Activated CD4-positive, alpha-beta T cell treated with anti-CD3 and anti-CD28 coated beads, Interleukin-2, Interleukin-6, amounts not matched to agents 100 ng/mL and 50 ng/mL, durations not matched to agents 16 hours and 8 hours (primary cell): Measurements from ENCODE around the gene CCDC92.

Source experiments
- DNase-seq: peaks from one replicate; pipeline ENCODE4 v3.0.0-alpha.2; 2020

The CCDC92 gene

GRCh38 chr12:123907726-123908476 lies 64.7 kb downstream of the CCDC92 start:
- no peak for DNase-seq

GRCh38 chr12:123906711-123907420 lies 65.8 kb downstream of the CCDC92 start:
- DNase-seq, result no peak

DNA sequence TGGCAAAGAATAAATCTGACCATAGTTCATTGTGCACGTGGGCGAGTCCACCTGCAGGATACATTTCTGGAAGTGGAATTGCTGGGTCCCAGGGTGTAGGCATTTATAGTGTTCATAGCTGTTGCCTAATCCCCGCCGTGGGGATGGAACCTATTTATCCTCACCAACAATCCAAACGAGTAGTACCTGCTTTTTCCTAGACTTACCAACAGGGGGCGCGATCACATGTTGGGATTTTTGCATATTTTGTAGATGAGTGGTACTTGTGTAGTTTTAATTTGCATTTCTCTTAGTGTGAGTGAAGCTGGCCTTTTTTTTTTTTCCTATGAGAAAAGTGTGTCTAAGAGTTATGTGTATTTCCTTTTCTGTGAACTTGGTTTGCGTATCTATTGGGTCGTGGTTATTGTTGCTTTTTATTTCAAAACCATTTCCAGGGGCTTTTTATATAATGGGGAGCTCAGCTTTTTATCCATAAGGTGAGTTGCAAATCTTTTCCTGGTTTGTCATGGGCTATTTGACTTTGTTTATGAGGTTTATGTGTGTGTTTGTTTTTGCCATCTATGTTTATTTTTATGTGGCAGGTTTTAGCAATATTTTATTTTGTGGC lies 67.2 kb downstream of the CCDC92 start:
- DNase-seq, result peak; percentile 70

DNA sequence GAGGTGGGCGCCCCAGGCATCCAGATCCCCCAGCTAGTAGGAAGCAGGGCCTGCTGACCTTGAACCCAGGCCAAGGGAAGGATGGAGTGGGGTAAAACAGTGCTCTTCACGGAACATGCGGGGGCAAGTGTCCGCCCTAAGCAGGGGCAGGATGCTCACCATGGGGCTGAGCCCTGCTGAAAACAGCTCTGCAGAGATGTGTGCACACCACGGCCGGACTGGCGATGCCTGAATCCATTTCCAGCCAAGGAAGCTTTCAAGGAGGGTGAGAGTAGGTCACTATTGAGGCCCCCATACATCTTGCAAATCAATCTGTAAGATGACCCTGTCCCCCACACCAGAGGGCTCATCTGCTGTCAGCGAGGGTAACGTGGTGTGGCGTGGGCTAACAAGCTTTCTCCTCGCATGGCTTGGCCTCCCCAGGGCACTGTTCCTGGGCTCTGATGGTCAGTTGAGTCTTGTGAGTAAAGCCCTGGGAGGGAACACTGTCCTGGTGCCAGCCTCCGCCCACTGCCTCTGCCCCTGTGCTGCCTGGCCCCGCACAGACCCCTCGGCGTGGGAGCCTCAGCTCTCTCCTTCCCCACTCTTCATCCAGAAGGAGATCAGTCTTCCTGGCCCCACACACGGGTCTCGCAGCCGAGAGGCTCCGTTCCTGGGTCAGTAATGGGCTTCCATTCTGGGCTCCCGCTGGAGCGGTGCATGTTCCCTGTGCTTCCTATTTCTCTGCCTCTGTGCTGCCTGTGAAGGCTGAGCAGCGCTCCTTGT lies 69.1 kb downstream of the CCDC92 start:
- no peak for DNase-seq

DNA sequence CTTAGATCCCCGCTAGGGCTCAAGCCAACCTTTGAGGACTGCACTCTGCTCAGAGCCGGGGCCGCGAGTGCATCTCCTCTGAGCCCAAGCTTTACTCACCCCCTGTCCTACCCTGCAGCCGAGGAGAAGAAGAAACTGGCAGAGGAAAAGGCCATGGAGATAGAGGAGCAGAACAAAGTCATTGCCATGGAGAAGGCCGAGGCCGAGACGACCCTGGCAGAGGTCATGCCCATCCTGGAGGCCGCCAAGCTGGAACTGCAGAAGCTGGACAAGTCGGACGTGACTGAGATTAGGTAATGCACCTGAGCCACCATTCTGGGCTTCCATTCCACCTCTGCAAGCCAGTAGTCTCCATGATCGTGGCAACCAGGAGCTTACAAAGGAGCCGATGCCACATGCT lies 69.8 kb downstream of the CCDC92 start:
- DNase-seq, result no peak

DNA sequence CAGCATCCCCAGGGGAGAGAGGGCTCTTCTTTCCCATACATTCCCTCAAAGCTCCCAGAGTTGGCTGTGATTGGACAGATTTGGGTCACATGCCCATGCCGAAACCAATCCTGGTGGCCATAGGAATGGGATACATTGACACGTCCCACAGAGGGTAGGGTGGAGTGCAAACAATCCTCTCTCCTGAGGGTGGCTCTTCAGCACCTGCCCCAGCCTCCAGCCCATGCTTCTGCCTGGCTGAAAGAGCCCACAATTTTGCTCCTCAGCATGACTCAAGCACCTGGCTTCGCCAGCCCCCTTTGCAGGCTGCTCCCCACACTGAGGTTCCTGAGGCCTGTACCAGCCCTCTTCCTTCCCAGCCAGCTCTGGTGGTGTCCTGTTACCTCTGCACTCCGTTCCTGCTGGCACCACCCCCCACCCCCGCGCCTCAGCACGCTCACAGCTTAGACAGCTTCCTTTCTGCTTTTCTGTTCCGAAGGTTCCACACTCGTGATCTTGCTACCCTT lies 71.7 kb downstream of the CCDC92 start:
- DNase-seq, result no peak

DNA sequence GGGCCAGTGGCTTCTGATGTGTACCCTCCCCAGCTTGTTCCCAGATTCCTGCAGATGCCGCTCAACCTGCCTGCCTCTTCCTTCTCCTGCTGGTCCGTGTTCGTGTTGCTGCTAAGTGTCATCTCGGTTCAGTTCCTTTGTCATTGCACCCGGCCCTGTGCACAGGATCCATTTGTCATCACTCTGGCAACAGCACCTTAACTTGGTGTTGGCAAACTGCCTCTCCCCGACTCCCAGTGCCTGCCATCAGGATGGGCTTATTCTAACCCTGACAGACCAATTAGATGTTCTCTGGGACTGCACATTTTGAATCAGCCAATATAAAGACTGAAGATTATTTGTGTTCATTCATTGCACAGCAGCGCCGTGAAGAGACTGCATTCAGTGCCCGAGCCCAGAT lies 73.3 kb downstream of the CCDC92 start:
- DNase-seq, result no peak

DNA sequence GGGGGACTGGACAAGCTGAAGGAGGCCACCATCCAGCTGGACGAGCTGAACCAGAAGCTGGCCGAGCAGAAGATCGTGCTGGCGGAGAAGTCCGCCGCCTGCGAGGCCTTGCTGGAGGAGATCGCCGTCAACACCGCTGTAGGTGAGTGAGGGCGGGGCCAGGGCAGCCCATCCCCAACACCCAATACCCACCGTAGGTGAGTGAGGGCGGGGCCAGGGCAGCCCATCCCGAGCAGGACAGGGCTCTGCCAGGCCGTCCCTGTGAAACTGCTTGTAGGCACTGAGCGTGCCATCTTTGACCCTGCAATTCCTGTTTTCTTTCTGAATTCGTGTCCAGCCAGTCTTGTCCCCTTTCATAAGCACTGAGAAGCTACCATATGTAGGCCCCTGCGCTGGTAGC lies 74.0 kb downstream of the CCDC92 start:
- no peak for DNase-seq

- DNase-seq, result no peak
Measured at GRCh38 chr12:123897221-123897620, 75.4 kb downstream of the CCDC92 start.

DNA sequence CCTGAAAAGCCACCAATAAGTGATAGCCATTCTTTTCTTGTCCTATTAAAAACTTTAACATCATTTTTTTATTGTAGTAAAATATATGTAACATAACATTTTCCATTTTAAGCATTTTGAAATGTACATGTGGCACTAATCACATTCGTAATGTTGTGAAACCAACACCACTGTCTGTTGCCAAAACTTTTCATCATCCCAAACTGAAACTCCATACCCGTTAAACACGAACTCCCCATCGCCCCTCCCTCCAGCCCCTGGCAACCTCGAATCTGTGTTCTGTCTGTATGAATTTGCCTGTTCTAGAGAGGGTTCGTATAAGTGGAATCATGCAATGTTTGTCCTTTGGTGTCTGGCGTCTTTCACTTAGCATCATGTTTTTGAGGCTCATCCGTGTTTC lies 75.9 kb downstream of the CCDC92 start:
- DNase-seq, result no peak

DNA sequence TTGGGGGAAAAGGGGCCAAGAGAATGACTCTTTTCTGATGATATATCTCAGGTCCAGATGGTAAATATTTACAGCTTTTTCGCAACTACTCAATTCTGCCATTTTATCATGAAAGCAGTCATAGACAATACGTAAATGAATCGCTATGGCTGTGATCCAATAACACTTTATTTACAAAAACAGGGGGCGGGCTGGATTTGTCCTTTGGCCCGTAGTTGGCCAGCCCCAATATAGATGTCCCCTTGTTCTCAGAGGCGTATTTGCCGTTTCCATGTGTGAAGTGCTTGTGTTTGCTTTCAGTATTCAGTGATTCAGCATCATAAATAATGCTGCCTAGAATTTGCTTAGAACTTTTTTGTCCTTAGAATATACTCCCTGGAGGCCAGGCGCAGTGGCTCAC lies 77.2 kb downstream of the CCDC92 start:
- no peak for DNase-seq

DNA sequence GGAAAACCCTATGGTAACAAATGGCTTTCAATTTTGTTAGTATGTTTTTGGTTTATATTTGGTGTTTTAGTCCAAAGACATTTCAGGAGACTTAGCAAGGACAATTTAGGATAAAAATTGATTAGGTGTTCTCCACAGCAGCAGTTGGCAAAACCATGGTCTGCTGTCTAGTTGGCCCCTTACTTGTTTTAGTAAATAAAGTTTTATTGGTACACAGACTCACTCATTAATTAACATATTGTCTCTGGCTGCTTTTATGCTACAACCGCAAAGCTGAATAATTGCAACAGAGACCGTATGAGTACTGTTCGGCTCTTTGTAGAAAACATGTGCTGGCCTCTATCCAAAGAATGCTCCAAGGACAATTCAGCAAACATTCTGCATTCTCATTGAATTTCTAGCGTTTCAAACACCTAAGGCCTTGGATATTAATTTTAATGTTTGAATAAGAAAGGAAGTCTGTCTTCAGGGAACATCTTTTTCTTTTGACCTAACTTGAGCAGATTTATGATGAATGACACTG lies 77.7 kb downstream of the CCDC92 start:
- no peak for DNase-seq

GRCh38 chr12:123893276-123893675 lies 79.4 kb downstream of the CCDC92 start:
- DNase-seq, result no peak

DNA sequence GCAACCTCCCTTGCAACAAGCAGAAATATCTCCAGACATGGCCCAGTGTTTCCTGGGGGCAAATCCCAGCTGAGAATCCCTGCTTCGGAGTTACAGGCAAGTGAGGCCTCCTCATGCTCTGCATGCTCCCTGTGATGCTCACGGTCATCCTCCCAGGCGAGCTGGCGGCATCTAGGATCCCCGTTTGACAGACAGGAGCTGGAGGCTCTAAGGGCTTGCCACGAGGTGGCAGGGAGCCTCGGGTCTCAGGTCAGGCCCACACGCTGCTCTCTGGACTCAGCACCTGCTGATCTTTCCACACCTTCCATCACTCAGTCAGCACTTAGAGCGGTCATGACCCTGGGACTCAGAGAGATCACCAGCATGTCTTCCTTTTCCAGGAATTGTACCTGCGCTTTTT lies 79.8 kb downstream of the CCDC92 start:
- DNase-seq, result no peak

GRCh38 chr12:123892180-123892559 lies 80.5 kb downstream of the CCDC92 start:
- no peak for DNase-seq

DNA sequence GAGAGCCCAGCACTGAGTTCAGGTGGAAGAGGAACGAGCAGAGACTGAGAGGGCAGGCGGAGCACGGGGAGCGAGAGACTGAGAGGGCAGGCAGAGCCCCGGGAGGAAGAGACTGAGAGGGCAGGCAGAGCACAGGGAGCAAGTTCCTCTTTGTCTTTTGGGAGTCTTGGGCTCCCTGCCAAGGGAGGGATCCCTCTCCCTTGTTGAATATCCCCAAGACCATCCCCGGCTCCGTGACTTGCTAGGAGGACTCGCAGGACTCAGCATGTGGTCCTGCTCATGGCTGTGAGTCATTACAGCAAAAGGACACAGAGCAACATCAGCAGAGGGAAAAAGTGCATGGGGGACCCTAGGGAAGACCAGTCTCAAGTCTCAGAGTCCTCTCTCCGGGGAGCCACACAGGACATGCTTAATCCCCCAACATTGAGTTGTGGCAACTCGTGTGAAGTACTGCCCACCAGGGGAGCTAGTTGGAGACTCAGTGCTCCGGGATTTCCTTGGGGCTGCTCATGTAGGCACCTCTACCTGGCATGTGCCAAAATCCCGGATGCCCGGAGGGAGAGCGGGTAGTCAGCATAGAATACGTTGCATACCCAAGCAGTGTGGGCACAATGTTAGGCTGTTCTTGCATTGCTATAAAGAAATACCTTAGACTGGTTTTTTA lies 81.0 kb downstream of the CCDC92 start:
- DNase-seq, result no peak

DNA sequence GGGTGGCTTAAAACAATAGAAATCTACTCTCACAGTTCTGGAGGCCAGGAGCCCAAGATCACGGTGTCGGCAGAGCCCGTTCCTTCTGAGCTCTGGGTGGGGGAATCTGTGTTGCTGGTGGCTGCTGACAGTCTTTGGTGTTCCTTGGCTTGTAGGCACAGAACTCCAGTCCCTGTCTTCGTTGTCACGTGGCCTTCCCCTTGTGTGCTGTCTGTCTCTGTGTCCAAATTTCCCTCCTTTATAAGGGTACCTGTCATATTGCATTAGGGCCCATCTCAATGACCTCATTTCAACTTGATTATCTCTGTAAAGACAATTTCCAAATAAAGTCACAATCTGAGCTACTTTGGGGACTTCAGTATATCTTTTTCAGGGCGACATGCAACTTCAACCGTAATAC lies 81.6 kb downstream of the CCDC92 start:
- no peak for DNase-seq

- DNase-seq, result no peak
Measured at GRCh38 chr12:123890536-123890902, 82.1 kb downstream of the CCDC92 start.

- no peak for DNase-seq
Measured at GRCh38 chr12:123889848-123890535, 82.6 kb downstream of the CCDC92 start.

- DNase-seq, result no peak
Measured at GRCh38 chr12:123888989-123889388, 83.6 kb downstream of the CCDC92 start.

DNA sequence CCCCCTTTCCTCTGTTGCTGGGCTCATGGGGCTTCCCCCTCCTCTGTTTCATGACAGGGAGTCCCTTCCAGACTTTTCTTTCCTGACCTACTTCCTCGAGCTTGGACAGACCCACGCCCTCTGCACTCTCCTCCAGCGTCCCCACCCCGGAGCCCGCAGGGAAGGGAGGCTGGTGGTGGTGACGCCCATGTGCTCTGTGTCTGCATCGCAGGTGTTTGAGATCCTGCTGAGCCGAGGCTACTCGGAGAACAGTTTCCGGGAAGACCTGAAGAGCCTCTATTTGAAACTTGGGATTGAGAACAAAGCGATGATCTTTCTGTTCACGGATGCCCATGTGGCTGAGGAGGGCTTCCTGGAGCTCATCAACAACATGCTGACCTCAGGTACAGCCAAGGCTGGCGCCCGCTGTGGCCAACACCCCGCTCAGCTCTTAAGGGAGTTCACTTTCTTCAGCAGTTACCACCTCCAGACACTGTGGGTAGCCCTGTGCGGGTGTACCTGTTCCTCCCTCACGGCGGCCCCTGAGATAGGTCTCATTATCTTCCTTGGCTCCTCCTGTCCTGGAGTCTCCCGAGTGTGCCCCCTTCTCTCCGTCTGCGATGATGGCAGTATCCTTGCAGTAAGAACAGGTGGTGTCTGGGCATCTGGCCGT lies 85.6 kb downstream of the CCDC92 start:
- DNase-seq, result no peak
